ENCODE data around the gene LILRA1. TPM values are rescaled to one million over a fixed set of nuclear protein-coding genes. Genes with fewer than 3 reads are reported as not detected.
"Not testable (repeated sequence)": the region's sequence is repeated elsewhere in the genome, so short reads cannot be mapped to it uniquely, and the experiment has no call there.

Gene LILRA1
- total and polyA plus RNA-seq, 9 of the 15 experiments (the other 6 are each of a cell fraction or from before 2014, with no cell fraction given) = not detected

GRCh38 chr19:54633401-54633800 lies 40.0 kb downstream of the LILRA1 start:
- Histone ChIP-seq H3K4me2 (ENCODE audit: insufficient read depth, low read length) (no peak overlapping the region), H3K9me1 (ENCODE audit: control insufficient read depth, insufficient read depth, low read length) (no peaks in the 10 kb centered on the region), H3K36me3 (ENCODE audit: control insufficient read depth, insufficient read depth, low read length) (no peaks in the 10 kb centered on the region), H3K4me1 (replicated peaks in 1 of 2; ENCODE audit: control insufficient read depth in 2 of 2, insufficient read depth in 2 of 2, low read length in 2 of 2) (no peaks in the 10 kb centered on the region), H3K27ac (ENCODE audit: extremely low read depth, low read depth, low read length) (no peak overlapping the region), H3K27me3 (ENCODE audit: control insufficient read depth in 2 of 2, insufficient read depth in 2 of 2, low read length in 2 of 2) (peaks cover 3 to 38% of the 10 kb centered on the region in 2 experiments; a peak in 3 of 5 replicates), H3K9me3 (replicated peaks; ENCODE audit: control insufficient read depth, insufficient read depth, low read depth, low read length) (no peaks in the 10 kb centered on the region), H3K79me2 (ENCODE audit: control insufficient read depth, insufficient read depth, low read length) (no peaks in the 10 kb centered on the region), H3K9ac (ENCODE audit: insufficient read depth in 1 of 2, low read depth in 2 of 2, low read length in 2 of 2) (no peak overlapping the region), H4K20me1 (replicated peaks; ENCODE audit: control insufficient read depth, insufficient read depth, low read length) (no peaks in the 10 kb centered on the region), H3K4me3 (no peak overlapping the region), H2AFZ (ENCODE audit: low read depth, low read length) (no peak overlapping the region)
- intact Hi-C loops (cut with micrococcal nuclease) (no loop called here), in situ Hi-C loops (cut with MboI) (loop anchor here (5.0 kb wide), 1 partner anchor 351 kb away; the partner anchor contains the start of gene LILRB2)
- ChIA-PET POLR2A (no interaction called here), CTCF (ENCODE audit: low intra/inter-chr PET ratio) (no interaction called here)
- DNase-seq (ENCODE audit: extremely low read depth in 1 of 4, low spot score in 3 of 4) = no peak
- 1% methylated on average over 7 of the region's 7 CpGs for WGBS (ENCODE audit: insufficient coverage, low coverage, missing lambda C conversion rate)
- TF ChIP-seq DIDO1 (tag; IDR thresholded peaks at IDR 0.05; ENCODE audit: low read depth) (no peak), ATF4 (CRISPR knock-in tag; IDR thresholded peaks at IDR 0.05) (no peak), TFAP4 (CRISPR knock-in tag; IDR thresholded peaks at IDR 0.05; ENCODE audit: borderline replicate concordance) (no peak), ZBTB7A (IDR thresholded peaks at IDR 0.05; ENCODE audit: borderline replicate concordance, control insufficient read depth, low read depth, low read length) (no peak)
- FAIRE-seq = no peak
- BruUV-seq (replicated peaks) = no TSS peak
- ATAC-seq = no peak

GRCh38 chr19:54636081-54636480 lies 42.6 kb downstream of the LILRA1 start:
- H3K27ac ChIP-seq (ENCODE audit: extremely low read depth, low read depth, low read length); H3K9me1 ChIP-seq (ENCODE audit: control insufficient read depth, insufficient read depth, low read length); H3K4me3 ChIP-seq; POLR2A ChIA-PET; ATAC-seq; H3K4me1 ChIP-seq (replicated peaks in 1 of 2; ENCODE audit: control insufficient read depth in 2 of 2, insufficient read depth in 2 of 2, low read length in 2 of 2); H3K36me3 ChIP-seq (ENCODE audit: control insufficient read depth, insufficient read depth, low read length); CTCF ChIA-PET (ENCODE audit: low intra/inter-chr PET ratio); BruUV-seq (replicated peaks); H2AFZ ChIP-seq (ENCODE audit: low read depth, low read length); H3K4me2 ChIP-seq (ENCODE audit: insufficient read depth, low read length); DNase-seq (ENCODE audit: extremely low read depth in 1 of 4, low spot score in 3 of 4); intact Hi-C loops (cut with micrococcal nuclease); FAIRE-seq; H4K20me1 ChIP-seq (replicated peaks; ENCODE audit: control insufficient read depth, insufficient read depth, low read length); H3K9me3 ChIP-seq (replicated peaks; ENCODE audit: control insufficient read depth, insufficient read depth, low read depth, low read length); H3K9ac ChIP-seq (ENCODE audit: insufficient read depth in 1 of 2, low read depth in 2 of 2, low read length in 2 of 2); in situ Hi-C loops (cut with MboI); H3K79me2 ChIP-seq (ENCODE audit: control insufficient read depth, insufficient read depth, low read length): not testable (repeated sequence)
- under 1% methylated on average over 10 of the region's 12 CpGs for WGBS (ENCODE audit: insufficient coverage, low coverage, missing lambda C conversion rate)
- peaks cover 14 to 31% of the 10 kb centered on the region in 2 experiments; a peak in 4 of 5 replicates for H3K27me3 ChIP-seq (ENCODE audit: control insufficient read depth in 2 of 2, insufficient read depth in 2 of 2, low read length in 2 of 2)

Data from K562 (cell line).